ENCODE measurements around the gene CYP26A1.
A peak's percentile ranks its signal among the peaks of the same experiment; 100 is the strongest.

The CYP26A1 gene

DNA sequence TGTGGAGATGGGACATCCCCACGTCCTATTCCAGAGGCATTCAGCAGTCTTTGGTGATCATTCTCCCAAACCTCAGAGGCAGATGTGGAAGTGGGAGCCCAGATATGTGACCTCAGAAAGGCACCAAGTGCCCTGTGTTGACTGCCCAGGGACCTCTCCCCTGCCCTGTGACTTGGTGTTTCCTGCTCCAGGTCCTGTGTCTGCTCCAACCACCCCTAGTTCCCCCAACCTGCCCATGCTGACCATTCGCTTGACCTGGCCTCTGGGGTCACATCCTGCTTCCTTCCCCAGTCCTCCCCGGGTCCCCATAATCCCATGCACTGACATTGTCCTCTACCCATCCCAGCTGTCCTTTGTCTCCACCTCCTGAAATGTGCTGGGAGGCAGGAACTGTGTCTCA is 7.6 kb downstream of the CYP26A1 start:
- H3K4me3 ChIP-seq (ENCODE audit: low read depth, low read length), result no peak overlapping the region
- DNase-seq (ENCODE audit: low read depth), result no peak
- TF ChIP-seq, protein P1, sequence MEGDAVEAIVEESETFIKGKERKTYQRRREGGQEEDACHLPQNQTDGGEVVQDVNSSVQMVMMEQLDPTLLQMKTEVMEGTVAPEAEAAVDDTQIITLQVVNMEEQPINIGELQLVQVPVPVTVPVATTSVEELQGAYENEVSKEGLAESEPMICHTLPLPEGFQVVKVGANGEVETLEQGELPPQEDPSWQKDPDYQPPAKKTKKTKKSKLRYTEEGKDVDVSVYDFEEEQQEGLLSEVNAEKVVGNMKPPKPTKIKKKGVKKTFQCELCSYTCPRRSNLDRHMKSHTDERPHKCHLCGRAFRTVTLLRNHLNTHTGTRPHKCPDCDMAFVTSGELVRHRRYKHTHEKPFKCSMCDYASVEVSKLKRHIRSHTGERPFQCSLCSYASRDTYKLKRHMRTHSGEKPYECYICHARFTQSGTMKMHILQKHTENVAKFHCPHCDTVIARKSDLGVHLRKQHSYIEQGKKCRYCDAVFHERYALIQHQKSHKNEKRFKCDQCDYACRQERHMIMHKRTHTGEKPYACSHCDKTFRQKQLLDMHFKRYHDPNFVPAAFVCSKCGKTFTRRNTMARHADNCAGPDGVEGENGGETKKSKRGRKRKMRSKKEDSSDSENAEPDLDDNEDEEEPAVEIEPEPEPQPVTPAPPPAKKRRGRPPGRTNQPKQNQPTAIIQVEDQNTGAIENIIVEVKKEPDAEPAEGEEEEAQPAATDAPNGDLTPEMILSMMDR (IDR thresholded peaks at IDR 0.05; ENCODE audit: insufficient read depth, low read depth, low read length, missing control alignments), result no peak

DNA sequence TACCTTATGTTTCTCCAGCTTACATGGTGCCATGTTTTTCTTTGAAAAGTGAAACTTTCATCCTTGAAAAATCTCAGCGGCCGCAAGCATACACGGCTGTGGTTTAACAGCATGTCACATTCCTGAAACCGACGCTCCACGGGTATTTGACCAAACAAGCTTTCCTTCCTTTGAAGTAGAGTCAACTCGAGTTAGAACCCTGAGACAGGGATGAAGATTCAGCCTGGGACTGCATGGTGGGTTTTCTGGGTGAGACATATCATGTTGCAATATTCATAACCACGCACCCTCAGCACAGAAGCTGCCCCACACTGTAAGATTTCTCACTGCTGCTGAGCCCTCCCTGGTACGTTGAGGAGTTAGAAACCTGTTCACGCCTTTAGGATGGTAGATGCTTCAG is 8.1 kb downstream of the CYP26A1 start:
- no peak for DNase-seq (ENCODE audit: low read depth)
- no peak overlapping the region for H3K4me3 ChIP-seq (ENCODE audit: low read depth, low read length)
- TF ChIP-seq, protein P1 (IDR thresholded peaks at IDR 0.05; ENCODE audit: insufficient read depth, low read depth, low read length, missing control alignments), result no peak

DNA sequence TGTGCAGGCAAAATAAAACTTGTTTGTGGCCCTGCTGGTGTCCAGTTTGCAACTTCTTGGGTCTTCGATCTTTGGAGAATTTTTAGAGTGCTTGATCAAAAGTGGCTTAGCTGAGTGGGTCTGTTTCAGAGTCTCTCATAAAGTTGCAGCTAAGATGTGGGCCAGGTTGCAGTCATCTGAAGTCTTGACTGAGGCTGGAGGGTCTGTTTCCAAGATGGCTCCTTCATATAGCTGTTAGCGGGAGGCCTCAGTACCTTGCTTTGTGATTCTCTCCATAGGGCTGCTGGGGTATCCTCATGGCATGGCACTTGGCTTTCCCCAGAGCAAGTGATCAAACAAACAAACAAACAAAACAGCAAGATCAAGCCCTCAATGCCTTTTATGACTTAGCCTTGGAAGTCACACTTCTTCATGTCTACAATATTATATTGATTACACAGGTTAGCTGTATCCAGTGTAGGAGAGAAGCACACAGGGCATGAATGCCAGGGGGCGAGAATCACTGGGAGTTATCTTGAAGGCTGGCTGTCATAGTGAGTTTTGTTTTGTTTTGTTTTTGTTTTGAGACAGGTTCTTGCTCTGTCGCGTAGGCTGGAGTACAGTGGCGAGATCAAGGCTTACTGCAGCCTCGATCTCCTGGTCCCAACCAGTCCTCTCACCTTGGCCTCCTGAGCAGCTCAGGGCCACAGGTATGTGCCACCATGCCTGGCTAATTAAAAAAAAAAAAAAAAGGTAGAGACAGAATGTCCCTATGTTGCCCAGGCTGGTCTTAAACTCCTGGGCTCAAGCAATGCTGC is 10.2 kb downstream of the CYP26A1 start:
- TF ChIP-seq, protein P1 (IDR thresholded peaks at IDR 0.05; ENCODE audit: insufficient read depth, low read depth, low read length, missing control alignments), result no peak
- no peak for DNase-seq (ENCODE audit: low read depth)
- H3K4me3 ChIP-seq (ENCODE audit: low read depth, low read length), result no peak overlapping the region

DNA sequence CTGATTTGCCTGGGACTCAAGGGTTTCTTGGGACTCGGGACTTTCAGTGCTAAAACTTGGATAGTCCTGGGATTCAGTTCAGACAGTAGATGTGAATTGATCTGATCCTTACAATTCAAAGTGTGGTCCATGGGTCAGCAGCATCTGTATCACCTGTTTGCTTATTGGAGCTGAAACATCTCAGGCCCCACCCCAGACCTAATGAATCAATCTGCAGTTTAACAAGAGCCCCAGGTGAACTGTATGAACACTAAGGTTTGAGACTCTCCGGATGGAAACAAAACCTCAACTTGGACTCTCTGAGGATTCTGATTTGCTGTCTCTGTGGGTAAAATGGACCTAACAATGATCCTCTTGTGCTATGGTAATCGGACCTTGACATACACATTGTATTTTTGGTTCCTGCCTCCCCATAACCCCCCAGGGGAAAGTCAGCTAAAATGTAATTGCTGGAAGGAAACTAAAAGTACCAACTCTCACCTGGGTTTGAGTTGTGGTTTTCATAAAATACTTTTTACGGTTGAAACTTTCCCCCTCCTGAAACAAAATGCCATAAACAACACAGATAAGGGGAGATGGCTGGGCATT is 11.7 kb downstream of the CYP26A1 start:
- DNase-seq (ENCODE audit: low read depth), result peak; percentile 55
- TF ChIP-seq, protein P1 (IDR thresholded peaks at IDR 0.05; ENCODE audit: insufficient read depth, low read depth, low read length, missing control alignments), result no peak
- no peak overlapping the region for H3K4me3 ChIP-seq (ENCODE audit: low read depth, low read length)

DNA sequence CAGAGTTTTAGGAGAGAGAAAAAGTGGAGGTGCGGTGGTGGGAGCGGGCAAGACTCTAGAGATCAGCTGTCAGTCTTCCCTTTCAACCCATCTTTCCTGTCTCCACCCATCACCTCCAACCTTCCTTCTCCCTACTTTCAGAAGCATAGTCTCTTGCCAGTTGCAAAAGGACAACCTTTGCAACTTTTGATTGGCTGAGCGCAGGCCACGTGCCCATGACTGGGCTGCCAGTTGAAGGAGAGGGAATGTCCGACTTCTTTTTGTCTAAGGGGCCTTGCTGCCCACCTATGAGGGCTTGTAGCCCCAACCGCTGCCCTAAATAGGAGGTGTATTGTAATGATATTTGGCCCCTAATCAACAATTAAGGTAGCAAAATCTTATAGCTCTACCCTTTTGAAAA is 12.6 kb downstream of the CYP26A1 start:
- no peak overlapping the region for H3K4me3 ChIP-seq (ENCODE audit: low read depth, low read length)
- no peak for DNase-seq (ENCODE audit: low read depth)
- TF ChIP-seq, protein P1 (IDR thresholded peaks at IDR 0.05; ENCODE audit: insufficient read depth, low read depth, low read length, missing control alignments), result no peak

DNA sequence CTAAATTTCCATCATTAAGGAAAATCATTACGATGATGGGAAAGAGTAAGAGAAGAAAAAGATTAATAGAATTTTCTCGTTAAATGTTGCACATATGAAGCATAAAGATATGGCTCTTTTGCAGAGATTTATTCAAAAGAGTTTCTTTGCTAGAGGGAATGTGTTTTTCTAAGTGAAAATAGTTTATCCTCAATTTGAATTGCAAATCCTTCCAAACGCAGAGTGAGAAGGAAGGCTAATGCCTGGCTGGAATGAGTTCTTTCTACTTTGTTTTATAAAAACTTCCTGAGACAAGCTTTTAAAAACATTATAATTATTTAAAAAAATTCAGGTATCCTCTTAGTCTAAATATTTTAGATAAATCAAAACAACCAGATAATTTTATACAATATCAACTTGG is 14.2 kb downstream of the CYP26A1 start:
- TF ChIP-seq, protein P1 (IDR thresholded peaks at IDR 0.05; ENCODE audit: insufficient read depth, low read depth, low read length, missing control alignments), result no peak

More for the DNA sequence above, 14.2 kb downstream of the CYP26A1 start:
- DNase-seq (ENCODE audit: low read depth), result no peak
- H3K4me3 ChIP-seq (ENCODE audit: low read depth, low read length), result no peak overlapping the region
